A549 (cell line): Measurements from ENCODE around the gene CWC22. TPM values are rescaled to one million over a fixed set of nuclear protein-coding genes. Genes with fewer than 3 reads are reported as not detected.
A peak's percentile ranks its signal among the peaks of the same experiment; 100 is the strongest.

Experiments
- ATAC-seq, 2 experiments: fragments of 200-7000 bp in 1 of 2; fragments of >200 bp in 1 of 2; cut with Nextera tagmentation in 1 of 2; cut with Tn5 transposase in 1 of 2; 3 replicates each; pipeline versions ENCODE4 v1.8.0 to v1.9.1; 2018 to 2020; ENCODE audit warnings: mild to moderate bottlenecking in 1 of 2, moderate library complexity in 1 of 2
- CTCF ChIA-PET: fragments of 300-600 bp; sonication (Branson Sonifier 250); formaldehyde crosslinking; extraction: SDS; loops from one replicate; lab custom pipeline; 2021; ENCODE audit warnings: antibody characterized with exemption, inconsistent platforms; lab: Yijun Ruan, JAX
- POLR2A ChIA-PET: fragments of 350-600 bp; formaldehyde crosslinking; extraction: SDS; loops from one replicate; lab custom pipeline; 2021; ENCODE audit warnings: antibody characterized with exemption, inconsistent platforms; lab: Yijun Ruan, JAX
- DNase-seq, 2 experiments: peaks; one replicate each; pipeline versions ENCODE4 v3.0.0 to v3.0.0-alpha.2; 2011 to 2016; ENCODE audit warnings: low read depth in 1 of 2, low spot score in 1 of 2
- FAIRE-seq: peaks from 2 replicates; lab custom pipeline; 2011; peaks lifted over from hg19 to GRCh38; lab: Jason Lieb, UNC
- H3K27ac ChIP-seq, 2 experiments: fragments of >200 bp; sonication (Bioruptor Twin); formaldehyde crosslinking; 3 replicates each; pipeline ENCODE4 v1.5.1; 2016 to 2017
- H3K4me1 ChIP-seq: fragments of >200 bp; sonication (Bioruptor Twin); formaldehyde crosslinking; 3 replicates; pipeline ENCODE4 v1.6.1; 2016
- H3K4me2 ChIP-seq: fragments of >200 bp; sonication (Bioruptor Twin); formaldehyde crosslinking; 3 replicates; pipeline ENCODE4 v1.6.1; 2016
- H3K4me3 ChIP-seq: fragments of >200 bp; sonication (Bioruptor Twin); formaldehyde crosslinking; 3 replicates; pipeline ENCODE4 v1.5.1; 2016
- H3K9me3 ChIP-seq: fragments of >200 bp; sonication (Bioruptor Twin); formaldehyde crosslinking; 3 replicates; pipeline ENCODE4 v1.6.1; 2016
- BHLHE40 ChIP-seq: IDR thresholded peaks from 2 replicates; pipeline ENCODE4 v1.6.1; 2012; ENCODE audit warnings: low read depth, low read length, inconsistent platforms
- CEBPB ChIP-seq, 2 experiments: fragments of >200 bp in 1 of 2; sonication (Bioruptor Twin) in 1 of 2; formaldehyde crosslinking in 1 of 2; IDR thresholded peaks; 2 replicates each; pipeline ENCODE4 v1.6.1; 2012 to 2016
- CHD4 ChIP-seq: fragments of 200-600 bp; sonication (generic); IDR thresholded peaks from 2 replicates; pipeline ENCODE4 v1.6.1; 2016; ENCODE audit warnings: antibody characterized with exemption, mild to moderate bottlenecking, borderline replicate concordance
- EHF ChIP-seq: fragments of 250-450 bp; sonication (Bioruptor Pico); IDR thresholded peaks from 2 replicates; pipeline ENCODE4 v1.5.0; 2020; ENCODE audit warnings: mild to moderate bottlenecking
- EHMT2 ChIP-seq: fragments of 200-600 bp; sonication (generic); IDR thresholded peaks from 2 replicates; pipeline ENCODE4 v1.6.1; 2016; ENCODE audit warnings: antibody characterized with exemption, low read depth, mild to moderate bottlenecking, moderate library complexity
- ESRRA ChIP-seq: fragments of 150-350 bp; IDR thresholded peaks from 2 replicates; pipeline ENCODE4 v1.6.1; 2014; ENCODE audit warnings: mild to moderate bottlenecking, low read length, borderline replicate concordance
- FOSL2 ChIP-seq, 2 experiments: fragments of 450-650 bp in 1 of 2; fragments of >200 bp in 1 of 2; sonication (Bioruptor Twin) in 1 of 2; formaldehyde crosslinking; IDR thresholded peaks; 2 replicates each; pipeline versions ENCODE4 v1.5.0 to v1.6.1; 2016 to 2020; ENCODE audit warnings: mild to moderate bottlenecking in 1 of 2, moderate library complexity in 1 of 2
- FOXS1 ChIP-seq: fragments of 250-450 bp; sonication (Bioruptor Pico); IDR thresholded peaks from 2 replicates; pipeline ENCODE4 v1.5.0; 2020; ENCODE audit warnings: mild to moderate bottlenecking, moderate library complexity
- HDAC2 ChIP-seq: fragments of 200-600 bp; sonication (generic); IDR thresholded peaks from 2 replicates; pipeline ENCODE4 v1.6.1; 2016
- HEYL ChIP-seq: fragments of 250-450 bp; sonication (Bioruptor Pico); IDR thresholded peaks from 2 replicates; pipeline ENCODE4 v1.8.0; 2021; ENCODE audit warnings: mild to moderate bottlenecking, moderate library complexity
- HOXB5 ChIP-seq: fragments of 250-450 bp; sonication (Bioruptor Pico); IDR thresholded peaks from 2 replicates; pipeline ENCODE4 v1.5.0; 2020; ENCODE audit warnings: mild to moderate bottlenecking, moderate library complexity
- MAFK ChIP-seq: fragments of 450-650 bp; IDR thresholded peaks from 2 replicates; pipeline ENCODE4 v1.6.1; 2014; ENCODE audit not compliant: partially characterized antibody
- MAZ ChIP-seq: fragments of 150-350 bp; IDR thresholded peaks from 2 replicates; pipeline ENCODE4 v1.6.1; 2014; ENCODE audit warnings: antibody characterized with exemption, low read depth, low read length, borderline replicate concordance
- PHF8 ChIP-seq: fragments of 200-600 bp; sonication (generic); IDR thresholded peaks from 2 replicates; pipeline ENCODE4 v1.6.1; 2016; ENCODE audit warnings: low read depth, mild to moderate bottlenecking, antibody characterized with exemption, moderate library complexity, borderline replicate concordance
- POLR2A ChIP-seq: IDR thresholded peaks from 2 replicates; pipeline ENCODE4 v1.6.1; 2012; ENCODE audit warnings: mild to moderate bottlenecking, low read length
- POLR2AphosphoS2 ChIP-seq: conservative IDR thresholded peaks from 2 replicates; pipeline ENCODE4 v1.6.1; 2012; ENCODE audit warnings: low read length, improper control_type of control experiment, inconsistent platforms
- RCOR1 ChIP-seq: fragments of 150-350 bp; IDR thresholded peaks from 2 replicates; pipeline ENCODE4 v1.6.1; 2014; ENCODE audit warnings: antibody characterized with exemption, low read length, low read depth
- SMC3 ChIP-seq: fragments of >200 bp; sonication (Bioruptor Twin); formaldehyde crosslinking; IDR thresholded peaks from 3 replicates; pipeline ENCODE4 v1.6.1; 2018; ENCODE audit warnings: inconsistent platforms
- SREBF2 ChIP-seq: fragments of 450-650 bp; IDR thresholded peaks from 2 replicates; pipeline ENCODE4 v1.6.1; 2014; ENCODE audit warnings: mild to moderate bottlenecking, moderate library complexity
- WGBS: methylation state at CpG from one replicate; pipeline ENCODE4 v1.1.6; 2017; ENCODE audit errors: missing lambda C conversion rate; 5-methylcytosine and 5-hydroxymethylcytosine counted together
- polyA plus RNA-seq, 4 experiments: library from polyadenylated mRNA; depleted of rRNA in 3 of 4; stranded (reverse); fragments of >200 nt; fragmentation: RNase III in 1 of 4; extraction: RNeasy Plus Mini Kit Qiagen cat#74134 plus additional on column Dnase treatment in 1 of 4; gene quantifications; 2 replicates in 3 of 4; 3 replicates in 1 of 4; pipeline ENCODE4 v1.2.3, GENCODE V29; 2011 to 2017
- TF ChIP-seq, protein P1 (sequence below): fragments of >200 bp; sonication (Bioruptor Twin); formaldehyde crosslinking; IDR thresholded peaks from 3 replicates; pipeline ENCODE4 v1.5.1; 2016
- TF ChIP-seq, protein P2 (sequence below): fragments of 150-350 bp; IDR thresholded peaks from 2 replicates; pipeline ENCODE4 v1.6.1; 2014; ENCODE audit warnings: low read depth, mild to moderate bottlenecking, low read length
- TF ChIP-seq, protein P3 (sequence below): fragments of >200 bp; sonication (Bioruptor Twin); formaldehyde crosslinking; IDR thresholded peaks from 3 replicates; pipeline ENCODE4 v1.6.1; 2016

The CWC22 gene
- polyA plus RNA-seq, 2 of the 4 experiments (the other 2 are of a cell fraction), result 7.5 to 14.8 TPM

GRCh38 chr2:179949438-179949837 lies 57.7 kb downstream of the CWC22 start (continued):
- no peak for TF ChIP-seq ESRRA
- TF ChIP-seq EHF (CRISPR knock-in tag), result no peak

GRCh38 chr2:179948058-179948457 lies 59.0 kb downstream of the CWC22 start:
- no peak for FAIRE-seq
- no peak for TF ChIP-seq SREBF2
- no peak for TF ChIP-seq SMC3
- no peak for TF ChIP-seq MAZ
- ChIA-PET POLR2A (no interaction called here), CTCF (no interaction called here)
- Histone ChIP-seq H3K27ac (no peak overlapping the region), H3K4me3 (no peak overlapping the region), H3K4me1 (no peaks in the 10 kb centered on the region), H3K4me2 (no peak overlapping the region), H3K9me3 (no peaks in the 10 kb centered on the region)
- ATAC-seq, result no peak
- WGBS, result 23% methylated on average over 1 of the region's 1 CpG
- no peak for DNase-seq

- ATAC-seq (no peak), FAIRE-seq (no peak), DNase-seq (no peak)
- no peaks in the 10 kb centered on the region for H3K4me1 ChIP-seq
- CTCF ChIA-PET, result interaction anchor here (1.0 kb wide), 1 partner anchor 9 kb away, joined by 3 read pairs; no protein-coding TSS in a partner anchor
- WGBS, result 94% methylated on average over 4 of the region's 4 CpGs
- no peaks in the 10 kb centered on the region for H3K9me3 ChIP-seq
- H3K4me2 ChIP-seq, result no peak overlapping the region
- TF ChIP-seq PHF8 (no peak), MAFK (peak; percentile 70)
- H3K4me3 ChIP-seq, result no peak overlapping the region
- no peak overlapping the region for H3K27ac ChIP-seq
- POLR2A ChIA-PET, result no interaction called here
Measured at GRCh38 chr2:179946810-179947615, 60.1 kb downstream of the CWC22 start.

- Histone ChIP-seq H3K4me1 (no peaks in the 10 kb centered on the region), H3K9me3 (no peaks in the 10 kb centered on the region), H3K27ac (no peak overlapping the region), H3K4me3 (no peak overlapping the region), H3K4me2 (no peak overlapping the region)
- POLR2A ChIA-PET, result no interaction called here
- 93% methylated on average over 4 of the region's 4 CpGs for WGBS
- DNase-seq, result no peak
- CTCF ChIA-PET, result no interaction called here
- TF ChIP-seq CHD4 (no peak), HOXB5 (no peak), HDAC2 (no peak), POLR2A (no peak), HEYL (CRISPR knock-in tag) (no peak), CEBPB (IDR thresholded peaks at IDR 0.05) (no peak), EHMT2 (no peak), FOXS1 (no peak), BHLHE40 (no peak), FOSL2 (IDR thresholded peaks at IDR 0.05) (no peak), FOSL2 (CRISPR knock-in tag; IDR thresholded peaks at IDR 0.05) (no peak), RCOR1 (no peak), POLR2AphosphoS2 (no peak)
- TF ChIP-seq, protein P1, sequence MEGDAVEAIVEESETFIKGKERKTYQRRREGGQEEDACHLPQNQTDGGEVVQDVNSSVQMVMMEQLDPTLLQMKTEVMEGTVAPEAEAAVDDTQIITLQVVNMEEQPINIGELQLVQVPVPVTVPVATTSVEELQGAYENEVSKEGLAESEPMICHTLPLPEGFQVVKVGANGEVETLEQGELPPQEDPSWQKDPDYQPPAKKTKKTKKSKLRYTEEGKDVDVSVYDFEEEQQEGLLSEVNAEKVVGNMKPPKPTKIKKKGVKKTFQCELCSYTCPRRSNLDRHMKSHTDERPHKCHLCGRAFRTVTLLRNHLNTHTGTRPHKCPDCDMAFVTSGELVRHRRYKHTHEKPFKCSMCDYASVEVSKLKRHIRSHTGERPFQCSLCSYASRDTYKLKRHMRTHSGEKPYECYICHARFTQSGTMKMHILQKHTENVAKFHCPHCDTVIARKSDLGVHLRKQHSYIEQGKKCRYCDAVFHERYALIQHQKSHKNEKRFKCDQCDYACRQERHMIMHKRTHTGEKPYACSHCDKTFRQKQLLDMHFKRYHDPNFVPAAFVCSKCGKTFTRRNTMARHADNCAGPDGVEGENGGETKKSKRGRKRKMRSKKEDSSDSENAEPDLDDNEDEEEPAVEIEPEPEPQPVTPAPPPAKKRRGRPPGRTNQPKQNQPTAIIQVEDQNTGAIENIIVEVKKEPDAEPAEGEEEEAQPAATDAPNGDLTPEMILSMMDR, result no peak
- TF ChIP-seq, protein P2, sequence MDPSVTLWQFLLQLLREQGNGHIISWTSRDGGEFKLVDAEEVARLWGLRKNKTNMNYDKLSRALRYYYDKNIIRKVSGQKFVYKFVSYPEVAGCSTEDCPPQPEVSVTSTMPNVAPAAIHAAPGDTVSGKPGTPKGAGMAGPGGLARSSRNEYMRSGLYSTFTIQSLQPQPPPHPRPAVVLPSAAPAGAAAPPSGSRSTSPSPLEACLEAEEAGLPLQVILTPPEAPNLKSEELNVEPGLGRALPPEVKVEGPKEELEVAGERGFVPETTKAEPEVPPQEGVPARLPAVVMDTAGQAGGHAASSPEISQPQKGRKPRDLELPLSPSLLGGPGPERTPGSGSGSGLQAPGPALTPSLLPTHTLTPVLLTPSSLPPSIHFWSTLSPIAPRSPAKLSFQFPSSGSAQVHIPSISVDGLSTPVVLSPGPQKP, result no peak
- TF ChIP-seq, protein P3, sequence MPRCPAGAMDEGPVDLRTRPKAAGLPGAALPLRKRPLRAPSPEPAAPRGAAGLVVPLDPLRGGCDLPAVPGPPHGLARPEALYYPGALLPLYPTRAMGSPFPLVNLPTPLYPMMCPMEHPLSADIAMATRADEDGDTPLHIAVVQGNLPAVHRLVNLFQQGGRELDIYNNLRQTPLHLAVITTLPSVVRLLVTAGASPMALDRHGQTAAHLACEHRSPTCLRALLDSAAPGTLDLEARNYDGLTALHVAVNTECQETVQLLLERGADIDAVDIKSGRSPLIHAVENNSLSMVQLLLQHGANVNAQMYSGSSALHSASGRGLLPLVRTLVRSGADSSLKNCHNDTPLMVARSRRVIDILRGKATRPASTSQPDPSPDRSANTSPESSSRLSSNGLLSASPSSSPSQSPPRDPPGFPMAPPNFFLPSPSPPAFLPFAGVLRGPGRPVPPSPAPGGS, result no peak
- no peak for FAIRE-seq
- ATAC-seq, result no peak
Measured at GRCh38 chr2:179946346-179946745, 60.8 kb downstream of the CWC22 start.
